ENCODE data around the gene ABHD17A. TPM values are rescaled to one million over a fixed set of nuclear protein-coding genes. Genes with fewer than 3 reads are reported as not detected.

The ABHD17A gene
- total RNA-seq, 1 donor from 2014 or later: 20.2 TPM

GRCh38 chr19:1855828-1856255 lies 29.5 kb downstream of the ABHD17A start:
- peaks cover 35% of the 10 kb centered on the region for H3K27me3 ChIP-seq
- H3K27me3 Mint-ChIP-seq (ENCODE audit: insufficient read depth, low read depth): peaks cover 3% of the 10 kb centered on the region
- H3K4me2 ChIP-seq: peak overlapping the region; percentile 61
- H3K79me2 ChIP-seq (ENCODE audit: low read depth): peaks cover 65% of the 10 kb centered on the region
- peaks cover 35% of the 10 kb centered on the region for H3K4me1 Mint-ChIP-seq
- no peaks in the 10 kb centered on the region for H3K9me3 ChIP-seq (ENCODE audit: low read depth)
- H3K4me1 ChIP-seq: peaks cover 69% of the 10 kb centered on the region
- no peak overlapping the region for H2AFZ ChIP-seq (replicated peaks)
- peaks cover 83% of the 10 kb centered on the region for H4K20me1 ChIP-seq (ENCODE audit: low read depth)
- H3K9me3 Mint-ChIP-seq: no peaks in the 10 kb centered on the region
- peaks cover 35% of the 10 kb centered on the region for H3F3A ChIP-seq (ENCODE audit: low read depth)
- no peak overlapping the region for H3K4me3 Mint-ChIP-seq
- no peak overlapping the region for H3K4me3 ChIP-seq
- TF ChIP-seq CTCF (IDR thresholded peaks at IDR 0.05) (no peak), EZH2phosphoT487 (IDR thresholded peaks at IDR 0.05) (no peak), EZH2 (IDR thresholded peaks at IDR 0.05) (no peak)
- no peak overlapping the region for H3K27ac Mint-ChIP-seq
- H3K36me3 Mint-ChIP-seq: no peaks in the 10 kb centered on the region
- H3K27ac ChIP-seq: no peak overlapping the region
- H3K36me3 ChIP-seq: no peaks in the 10 kb centered on the region
- no peak overlapping the region for H3K9ac ChIP-seq
- no peak for DNase-seq (ENCODE audit: low spot score)

GRCh38 chr19:1855040-1855827 lies 30.1 kb downstream of the ABHD17A start:
- peaks cover 33% of the 10 kb centered on the region for H3K4me1 Mint-ChIP-seq
- Histone ChIP-seq H3K9me3 (ENCODE audit: low read depth) (no peaks in the 10 kb centered on the region), H3K79me2 (ENCODE audit: low read depth) (peaks cover 60% of the 10 kb centered on the region), H3K4me3 (peak overlapping the region; percentile 12), H3K27me3 (peaks cover 28% of the 10 kb centered on the region), H3K9ac (no peak overlapping the region), H3K36me3 (no peaks in the 10 kb centered on the region), H3K27ac (no peak overlapping the region), H4K20me1 (ENCODE audit: low read depth) (peaks cover 77% of the 10 kb centered on the region), H2AFZ (replicated peaks) (no peak overlapping the region), H3K4me2 (peak overlapping the region; percentile 61), H3F3A (ENCODE audit: low read depth) (peaks cover 29% of the 10 kb centered on the region), H3K4me1 (peaks cover 63% of the 10 kb centered on the region)
- TF ChIP-seq EZH2 (IDR thresholded peaks at IDR 0.05) (no peak), EZH2phosphoT487 (IDR thresholded peaks at IDR 0.05) (no peak), CTCF (IDR thresholded peaks at IDR 0.05) (no peak)
- peaks cover 3% of the 10 kb centered on the region for H3K27me3 Mint-ChIP-seq (ENCODE audit: insufficient read depth, low read depth)
- peak overlapping the region; percentile 60 for H3K4me3 Mint-ChIP-seq
- H3K27ac Mint-ChIP-seq: peak overlapping the region; percentile 42
- H3K9me3 Mint-ChIP-seq: no peaks in the 10 kb centered on the region
- no peaks in the 10 kb centered on the region for H3K36me3 Mint-ChIP-seq
- DNase-seq (ENCODE audit: low spot score): peak; percentile 93

GRCh38 chr19:1854542-1855039 lies 30.7 kb downstream of the ABHD17A start:
- no peak overlapping the region for H3K27ac ChIP-seq
- peak; percentile 72 for DNase-seq (ENCODE audit: low spot score)
- peak overlapping the region; percentile 12 for H3K4me3 ChIP-seq
- H3K79me2 ChIP-seq (ENCODE audit: low read depth): peaks cover 54% of the 10 kb centered on the region
- no peaks in the 10 kb centered on the region for H3K9me3 Mint-ChIP-seq
- peak overlapping the region; percentile 42 for H3K27ac Mint-ChIP-seq
- H3K27me3 Mint-ChIP-seq (ENCODE audit: insufficient read depth, low read depth): peaks cover 3% of the 10 kb centered on the region
- H3K4me1 ChIP-seq: peaks cover 56% of the 10 kb centered on the region
- no peaks in the 10 kb centered on the region for H3K9me3 ChIP-seq (ENCODE audit: low read depth)
- H3K4me2 ChIP-seq: peak overlapping the region; percentile 61
- H3F3A ChIP-seq (ENCODE audit: low read depth): peaks cover 29% of the 10 kb centered on the region
- no peaks in the 10 kb centered on the region for H3K36me3 ChIP-seq
- peaks cover 70% of the 10 kb centered on the region for H4K20me1 ChIP-seq (ENCODE audit: low read depth)
- TF ChIP-seq CTCF (IDR thresholded peaks at IDR 0.05) (no peak), EZH2 (IDR thresholded peaks at IDR 0.05) (no peak), EZH2phosphoT487 (IDR thresholded peaks at IDR 0.05) (no peak)
- peak overlapping the region; percentile 60 for H3K4me3 Mint-ChIP-seq
- H3K4me1 Mint-ChIP-seq: peaks cover 33% of the 10 kb centered on the region
- no peak overlapping the region for H2AFZ ChIP-seq (replicated peaks)
- no peaks in the 10 kb centered on the region for H3K36me3 Mint-ChIP-seq
- no peak overlapping the region for H3K9ac ChIP-seq
- H3K27me3 ChIP-seq: peaks cover 22% of the 10 kb centered on the region

Measured in neural progenitor cell (in vitro differentiated cells).